ENCODE measurements around the gene SEC61B.

SEC61B gene

GRCh38 chr9:99221621-99222415 lies at the start of gene SEC61B, which contains the start of gene ALG2:
Gene SEC61B, plus strand, starts transcription at chr9:99222282. Its CDS starts 82 bp downstream, at chr9:99222364.
Gene ALG2, minus strand, starts transcription at chr9:99221942. Its CDS starts 48 bp downstream, at chr9:99221894.
- DNase-seq (ENCODE audit: low read depth in 1 of 2, low spot score in 1 of 2) = peak; percentile 83

- no peak for DNase-seq (ENCODE audit: low read depth in 1 of 2, low spot score in 1 of 2)
Measured at GRCh38 chr9:99173570-99174504, 48.2 kb upstream of the SEC61B start.

GRCh38 chr9:99176527-99177013 lies 45.5 kb upstream of the SEC61B start:
- DNase-seq (ENCODE audit: low read depth in 1 of 2, low spot score in 1 of 2) = no peak

GRCh38 chr9:99177576-99178366 lies 44.3 kb upstream of the SEC61B start:
- DNase-seq (ENCODE audit: low read depth in 1 of 2, low spot score in 1 of 2) = no peak

GRCh38 chr9:99178912-99179872 lies 42.9 kb upstream of the SEC61B start:
- no peak for DNase-seq (ENCODE audit: low read depth in 1 of 2, low spot score in 1 of 2)

GRCh38 chr9:99180199-99180598 lies 41.9 kb upstream of the SEC61B start:
- no peak for DNase-seq (ENCODE audit: low read depth in 1 of 2, low spot score in 1 of 2)

GRCh38 chr9:99180662-99181061 lies 41.4 kb upstream of the SEC61B start:
- DNase-seq (ENCODE audit: low read depth in 1 of 2, low spot score in 1 of 2) = no peak

- no peak for DNase-seq (ENCODE audit: low read depth in 1 of 2, low spot score in 1 of 2)
Measured at GRCh38 chr9:99181206-99181605, 40.9 kb upstream of the SEC61B start.

- no peak for DNase-seq (ENCODE audit: low read depth in 1 of 2, low spot score in 1 of 2)
Measured at GRCh38 chr9:99181621-99182020, 40.5 kb upstream of the SEC61B start.

- no peak for DNase-seq (ENCODE audit: low read depth in 1 of 2, low spot score in 1 of 2)
Measured at GRCh38 chr9:99182356-99182755, 39.7 kb upstream of the SEC61B start.

- DNase-seq (ENCODE audit: low read depth in 1 of 2, low spot score in 1 of 2) = no peak
Measured at GRCh38 chr9:99183616-99184015, 38.5 kb upstream of the SEC61B start.

- no peak for DNase-seq (ENCODE audit: low read depth in 1 of 2, low spot score in 1 of 2)
Measured at GRCh38 chr9:99184110-99184474, 38.0 kb upstream of the SEC61B start.

- DNase-seq (ENCODE audit: low read depth in 1 of 2, low spot score in 1 of 2) = peak; percentile 41 to 42
Measured at GRCh38 chr9:99184475-99185347, 37.4 kb upstream of the SEC61B start.

GRCh38 chr9:99185348-99185632 lies 36.8 kb upstream of the SEC61B start:
- DNase-seq (ENCODE audit: low read depth in 1 of 2, low spot score in 1 of 2) = no peak

GRCh38 chr9:99185934-99186333 lies 36.1 kb upstream of the SEC61B start:
- no peak for DNase-seq (ENCODE audit: low read depth in 1 of 2, low spot score in 1 of 2)

- no peak for DNase-seq (ENCODE audit: low read depth in 1 of 2, low spot score in 1 of 2)
Measured at GRCh38 chr9:99187311-99187710, 34.8 kb upstream of the SEC61B start.

GRCh38 chr9:99189186-99189585 lies 32.9 kb upstream of the SEC61B start:
- DNase-seq (ENCODE audit: low read depth in 1 of 2, low spot score in 1 of 2) = no peak

GRCh38 chr9:99189887-99190596 lies 32.0 kb upstream of the SEC61B start:
- no peak for DNase-seq (ENCODE audit: low read depth in 1 of 2, low spot score in 1 of 2)

Measured in activated T-helper 1 cell treated with anti-CD3 and anti-CD28 coated beads, Interleukin-2, amount 50 U/mL, for 16 hours (primary cell).